ENCODE results near the gene SLC13A1.
"Not testable (repeated sequence)": the region's sequence is repeated elsewhere in the genome, so short reads cannot be mapped to it uniquely, and the experiment has no call there.

SLC13A1 gene

GRCh38 chr7:123112833-123113232 is 86.9 kb downstream of the SLC13A1 start:
- no peak for TF ChIP-seq CTCF (IDR thresholded peaks at IDR 0.05; ENCODE audit: low read depth, low read length)
- H3K4me3 ChIP-seq (ENCODE audit: low read depth, low read length) = no peak overlapping the region

- no peak for TF ChIP-seq CTCF (IDR thresholded peaks at IDR 0.05; ENCODE audit: low read depth, low read length)
- no peak overlapping the region for H3K4me3 ChIP-seq (ENCODE audit: low read depth, low read length)
Measured at GRCh38 chr7:123099712-123100111, 100.1 kb downstream of the SLC13A1 start.

DNA sequence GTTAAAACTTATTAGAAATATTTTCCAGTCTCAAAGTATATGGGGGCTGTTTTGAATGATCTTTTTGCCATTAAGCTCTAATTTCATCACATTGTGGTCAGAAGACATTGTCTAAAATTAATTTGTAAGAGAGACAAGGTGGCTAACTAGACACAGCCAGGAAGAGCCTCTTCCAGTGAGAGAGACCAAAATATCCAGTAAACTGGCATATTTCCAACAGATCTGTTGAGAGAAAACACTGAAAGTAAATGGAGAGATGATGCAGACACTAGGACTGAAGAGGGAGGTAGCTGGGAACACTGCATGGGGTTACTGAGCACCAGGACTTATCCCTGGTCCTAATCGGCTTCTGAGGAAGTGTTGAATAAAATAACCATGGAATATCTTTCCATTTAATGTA is 102.8 kb downstream of the SLC13A1 start:
- H3K4me3 ChIP-seq (ENCODE audit: low read depth, low read length) = no peak overlapping the region
- TF ChIP-seq CTCF (IDR thresholded peaks at IDR 0.05; ENCODE audit: low read depth, low read length) = no peak

DNA sequence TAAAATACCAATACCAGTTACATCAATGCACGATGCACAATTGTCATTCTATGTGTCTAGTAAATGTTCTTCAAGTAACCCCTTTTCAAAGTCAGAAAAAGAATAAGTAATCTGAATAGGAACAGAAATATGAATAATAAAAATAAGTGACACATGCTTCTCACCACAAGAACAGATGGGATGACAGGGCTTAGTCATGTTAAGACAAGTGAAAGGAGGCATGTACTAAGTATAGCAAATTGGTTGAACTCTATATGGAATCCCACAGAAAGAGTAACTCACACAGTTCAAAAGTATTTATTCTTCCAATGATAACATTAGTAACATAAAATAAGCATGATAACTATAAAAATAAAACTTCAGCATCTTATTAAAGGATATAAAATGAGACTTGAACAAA is 103.3 kb downstream of the SLC13A1 start:
- no peak for TF ChIP-seq CTCF (IDR thresholded peaks at IDR 0.05; ENCODE audit: low read depth, low read length)
- no peak overlapping the region for H3K4me3 ChIP-seq (ENCODE audit: low read depth, low read length)

DNA sequence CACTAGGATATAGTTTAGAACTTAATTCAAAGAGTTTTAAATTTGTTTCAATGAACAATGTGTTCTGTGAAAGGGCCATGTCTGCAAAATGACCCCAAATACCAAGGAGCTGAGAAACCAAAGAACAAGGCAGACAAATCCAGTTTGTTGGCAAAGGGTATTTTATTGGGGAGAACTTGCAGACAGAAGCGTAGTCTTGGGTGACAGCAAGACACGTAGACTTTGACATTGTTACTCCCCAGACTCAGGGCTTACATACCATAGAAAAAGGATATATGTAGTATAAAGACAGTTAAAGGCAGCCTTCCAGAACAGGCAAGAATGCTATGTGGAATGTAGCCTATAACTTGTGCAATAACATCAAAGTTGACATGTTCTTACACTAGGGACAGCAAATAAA is 109.3 kb downstream of the SLC13A1 start:
- TF ChIP-seq CTCF (IDR thresholded peaks at IDR 0.05; ENCODE audit: low read depth, low read length) = no peak
- H3K4me3 ChIP-seq (ENCODE audit: low read depth, low read length) = no peak overlapping the region

GRCh38 chr7:123086910-123087309 is 112.9 kb downstream of the SLC13A1 start:
- H3K4me3 ChIP-seq (ENCODE audit: low read depth, low read length) = not testable (repeated sequence)

GRCh38 chr7:123084861-123085260 is 114.9 kb downstream of the SLC13A1 start:
- not testable (repeated sequence) for H3K4me3 ChIP-seq (ENCODE audit: low read depth, low read length)

DNA sequence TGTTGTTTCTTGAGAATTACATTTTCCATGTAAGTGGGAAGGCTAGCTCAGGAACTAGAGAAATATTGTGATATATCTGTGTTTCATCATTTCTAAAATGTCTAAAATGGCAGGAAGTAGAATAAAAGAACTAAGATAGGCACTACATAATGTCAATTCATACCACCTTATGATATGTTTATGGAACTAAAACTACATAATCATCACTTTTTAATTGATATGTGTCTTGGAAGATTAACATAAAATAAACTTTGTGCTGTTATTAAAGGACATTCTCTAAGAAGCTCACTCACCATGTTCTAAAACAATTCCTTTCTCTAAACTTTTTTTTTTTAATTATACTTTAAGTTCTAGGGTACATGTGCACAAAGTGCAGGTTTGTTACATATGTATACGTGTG is 120.7 kb downstream of the SLC13A1 start:
- no peak for TF ChIP-seq CTCF (IDR thresholded peaks at IDR 0.05; ENCODE audit: low read depth, low read length)

More for the DNA sequence above, 120.7 kb downstream of the SLC13A1 start:
- H3K4me3 ChIP-seq (ENCODE audit: low read depth, low read length) = no peak overlapping the region
